Left ventricle myocardium inferior (tissue), 1 donor: ENCODE results near the gene MSI2. TPM values are rescaled to one million over a fixed set of nuclear protein-coding genes. Genes with fewer than 3 reads are reported as not detected.
A peak's percentile ranks its signal among the peaks of the same experiment; 100 is the strongest.

Experiments
- DNase-seq: peaks from one replicate; pipeline ENCODE4 v3.0.0-alpha.2; 2020
- H3K27ac ChIP-seq: fragments of 200-600 bp; replicated peaks from 2 replicates; pipeline ENCODE4 v1.8.0; 2021
- H3K27me3 ChIP-seq: fragments of 200-600 bp; 2 replicates; pipeline ENCODE4 v1.8.0; 2021; ENCODE audit warnings: low read depth
- H3K36me3 ChIP-seq: fragments of 200-600 bp; 2 replicates; pipeline ENCODE4 v1.8.0; 2021
- H3K4me1 ChIP-seq: fragments of 200-600 bp; 2 replicates; pipeline ENCODE4 v1.8.0; 2021
- H3K4me3 ChIP-seq: fragments of 200-600 bp; 2 replicates; pipeline ENCODE4 v1.8.0; 2021; ENCODE audit warnings: mild to moderate bottlenecking, moderate library complexity
- H3K9me3 ChIP-seq: fragments of 200-600 bp; replicated peaks from 2 replicates; pipeline ENCODE4 v1.8.0; 2021
- CTCF ChIP-seq: fragments of 200-600 bp; IDR thresholded peaks from 2 replicates; pipeline ENCODE4 v1.8.0; 2021; ENCODE audit warnings: antibody characterized with exemption, mild to moderate bottlenecking, borderline replicate concordance
- intact Hi-C: fragments of 100-400 bp; cut with micrococcal nuclease; formaldehyde crosslinking; loops from one replicate; pipeline ENCODE4 v1.11.0; 2022
- total RNA-seq: library from RNA; stranded (reverse); fragmentation: NEBNext Ultra II Directional; extraction: Animal tissue kit (Norgen Biotek cat#: 25700); gene quantifications from one replicate; pipeline ENCODE4 v1.2.1, GENCODE V29; 2021
- donor health status: DM: no; HTN: yes; CAD: no; lungs with severe emphysema.

The MSI2 gene
- total RNA-seq, 1 donor from 2014 or later = 118 TPM

DNA sequence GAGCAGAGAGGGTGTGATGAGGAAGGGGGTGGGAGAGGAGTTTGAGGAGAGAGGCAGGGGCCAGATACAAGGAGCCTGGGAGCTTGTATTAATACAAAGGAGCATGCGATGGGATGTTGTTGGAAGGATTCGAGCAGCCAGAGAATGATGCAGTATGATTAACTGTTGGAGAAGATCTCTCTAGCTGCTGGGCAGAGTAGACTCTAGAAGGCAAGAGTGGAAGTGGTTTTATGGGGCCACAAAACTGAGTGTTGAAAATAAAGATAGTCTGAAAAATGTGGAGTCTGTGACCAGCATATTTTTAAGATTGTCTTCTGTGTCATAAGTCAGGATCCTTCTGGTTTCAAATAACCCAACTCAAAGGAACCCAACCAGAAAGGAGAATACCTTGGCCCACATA is 98.3 kb downstream of the MSI2 start:
- TF ChIP-seq CTCF = no peak
- H3K27me3 ChIP-seq = no peaks in the 10 kb centered on the region
- DNase-seq = no peak
- no peaks in the 10 kb centered on the region for H3K9me3 ChIP-seq
- H3K36me3 ChIP-seq = no peaks in the 10 kb centered on the region
- no peak overlapping the region for H3K4me3 ChIP-seq
- peak overlapping the region; percentile 81 for H3K27ac ChIP-seq
- peaks cover 64% of the 10 kb centered on the region for H3K4me1 ChIP-seq
- intact Hi-C loops = no loop called here

DNA sequence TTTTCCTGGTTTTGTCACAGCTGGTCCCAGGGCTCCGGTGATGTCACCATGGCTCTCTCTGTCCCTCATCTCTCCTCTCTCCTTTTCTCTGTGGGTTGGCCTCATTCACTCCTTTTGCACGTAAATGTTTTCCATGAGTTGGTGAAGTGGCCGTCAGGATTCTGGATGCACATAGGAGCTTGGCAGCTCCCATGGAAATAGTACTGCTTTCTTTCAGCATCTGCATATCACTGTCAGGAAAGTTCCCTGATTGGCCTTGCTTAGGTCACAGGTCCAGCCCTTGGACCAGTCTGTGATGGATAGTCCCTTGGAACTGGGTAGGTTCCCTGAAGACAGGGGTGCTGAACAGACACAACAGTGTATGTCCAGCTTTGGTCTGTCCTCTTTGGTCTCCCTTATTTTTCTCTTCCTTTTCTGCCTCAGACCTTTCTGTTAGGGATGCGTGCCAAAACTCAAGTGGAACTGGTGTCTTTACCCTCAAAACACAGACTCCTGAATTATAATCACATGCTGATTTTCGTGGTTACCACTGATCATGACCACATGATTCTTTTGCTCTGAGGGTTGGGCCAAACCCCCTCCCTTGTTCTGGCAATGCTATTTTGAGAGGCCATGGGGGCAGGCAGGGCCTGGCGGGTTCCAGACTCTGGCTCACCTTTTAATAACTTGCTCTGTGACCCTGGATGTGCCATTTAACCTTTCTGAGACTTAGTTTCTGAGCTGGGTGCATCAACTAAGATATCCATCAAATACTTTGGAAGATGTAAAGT is 99.0 kb downstream of the MSI2 start:
- no peak for TF ChIP-seq CTCF

DNA sequence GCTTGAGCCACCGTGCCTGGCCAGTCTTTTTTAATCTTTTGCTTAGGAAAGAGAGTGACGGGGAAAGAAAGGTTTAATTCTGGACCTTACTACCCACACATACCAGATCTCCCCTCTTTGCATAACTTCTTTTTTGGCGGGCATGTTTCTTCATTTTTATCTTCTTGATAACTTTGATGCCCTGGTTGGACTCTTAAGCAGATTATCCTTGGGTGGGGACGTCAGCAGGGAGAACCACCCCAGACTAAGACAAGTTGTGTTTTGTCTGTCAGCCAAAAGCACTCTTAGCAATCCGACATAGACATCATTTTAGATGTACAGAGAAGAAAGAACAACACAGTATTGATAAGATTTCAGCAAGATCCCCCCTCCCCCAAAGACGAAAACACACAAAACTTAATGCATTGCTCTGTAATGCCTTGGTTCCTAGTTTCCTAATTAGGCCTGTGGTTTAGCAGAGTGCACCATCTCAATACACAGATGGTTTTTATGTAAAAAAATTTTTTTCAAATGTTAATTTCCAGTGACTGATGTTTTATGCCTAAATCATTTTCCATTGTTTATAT is 99.9 kb downstream of the MSI2 start:
- Histone ChIP-seq H3K27ac (peak overlapping the region; percentile 81), H3K9me3 (no peaks in the 10 kb centered on the region), H3K4me3 (no peak overlapping the region), H3K4me1 (peaks cover 68% of the 10 kb centered on the region), H3K36me3 (no peaks in the 10 kb centered on the region), H3K27me3 (no peaks in the 10 kb centered on the region)
- TF ChIP-seq CTCF = no peak
- intact Hi-C loops = no loop called here
- no peak for DNase-seq

More for the DNA sequence above, 99.0 kb downstream of the MSI2 start:
- Histone ChIP-seq H3K36me3 (no peaks in the 10 kb centered on the region), H3K9me3 (no peaks in the 10 kb centered on the region), H3K4me1 (peaks cover 64% of the 10 kb centered on the region), H3K27ac (peak overlapping the region; percentile 81), H3K4me3 (no peak overlapping the region), H3K27me3 (no peaks in the 10 kb centered on the region)
- intact Hi-C loops = no loop called here
- DNase-seq = no peak

GRCh38 chr17:57356719-57357391 is 100.5 kb downstream of the MSI2 start:
- peak overlapping the region; percentile 81 for H3K27ac ChIP-seq
- peaks cover 68% of the 10 kb centered on the region for H3K4me1 ChIP-seq
- peak overlapping the region; percentile 29 for H3K4me3 ChIP-seq
- H3K36me3 ChIP-seq = no peaks in the 10 kb centered on the region
- no peaks in the 10 kb centered on the region for H3K27me3 ChIP-seq
- intact Hi-C loops = no loop called here
- H3K9me3 ChIP-seq = no peaks in the 10 kb centered on the region
- no peak for TF ChIP-seq CTCF
- no peak for DNase-seq

- peak overlapping the region; percentile 29 for H3K4me3 ChIP-seq
- intact Hi-C loops = no loop called here
- H3K9me3 ChIP-seq = no peaks in the 10 kb centered on the region
- peak overlapping the region; percentile 81 for H3K27ac ChIP-seq
- H3K36me3 ChIP-seq = no peaks in the 10 kb centered on the region
- H3K27me3 ChIP-seq = no peaks in the 10 kb centered on the region
- TF ChIP-seq CTCF = no peak
- DNase-seq = peak; percentile 73
- peaks cover 68% of the 10 kb centered on the region for H3K4me1 ChIP-seq
Observed at GRCh38 chr17:57357392-57357784, 101.1 kb downstream of the MSI2 start.
